RPMI8226 (cell line): ENCODE measurements around the gene LUC7L2.
"Not testable (repeated sequence)": the region's sequence is repeated elsewhere in the genome, so short reads cannot be mapped to it uniquely, and the experiment has no call there.

Experiments used
- DNase-seq: peaks from one replicate; pipeline ENCODE4 v3.0.0-alpha.2; 2015

The LUC7L2 gene, protein sequence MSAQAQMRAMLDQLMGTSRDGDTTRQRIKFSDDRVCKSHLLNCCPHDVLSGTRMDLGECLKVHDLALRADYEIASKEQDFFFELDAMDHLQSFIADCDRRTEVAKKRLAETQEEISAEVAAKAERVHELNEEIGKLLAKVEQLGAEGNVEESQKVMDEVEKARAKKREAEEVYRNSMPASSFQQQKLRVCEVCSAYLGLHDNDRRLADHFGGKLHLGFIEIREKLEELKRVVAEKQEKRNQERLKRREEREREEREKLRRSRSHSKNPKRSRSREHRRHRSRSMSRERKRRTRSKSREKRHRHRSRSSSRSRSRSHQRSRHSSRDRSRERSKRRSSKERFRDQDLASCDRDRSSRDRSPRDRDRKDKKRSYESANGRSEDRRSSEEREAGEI

GRCh38 chr7:139359366-139360209, at the start of gene LUC7L2:
LUC7L2 (plus strand) TSS chr7:139359894; CDS start chr7:139360262, 368 bp downstream.
- peak; percentile 100 for DNase-seq

GRCh38 chr7:139317939-139318505, 41.7 kb upstream of the LUC7L2 start:
- no peak for DNase-seq

GRCh38 chr7:139321071-139321745, 38.5 kb upstream of the LUC7L2 start:
- DNase-seq = peak; percentile 25

- DNase-seq = not testable (repeated sequence)
These were observed 35.0 kb upstream of the LUC7L2 start for GRCh38 chr7:139324709-139325108.

- no peak for DNase-seq
These were observed 31.3 kb upstream of the LUC7L2 start for GRCh38 chr7:139328375-139328774.

- no peak for DNase-seq
These were observed 30.6 kb upstream of the LUC7L2 start for GRCh38 chr7:139329119-139329518.

- DNase-seq = no peak
These were observed 29.2 kb upstream of the LUC7L2 start for GRCh38 chr7:139330333-139331030.

GRCh38 chr7:139332697-139333359, 26.9 kb upstream of the LUC7L2 start:
- no peak for DNase-seq

DNA sequence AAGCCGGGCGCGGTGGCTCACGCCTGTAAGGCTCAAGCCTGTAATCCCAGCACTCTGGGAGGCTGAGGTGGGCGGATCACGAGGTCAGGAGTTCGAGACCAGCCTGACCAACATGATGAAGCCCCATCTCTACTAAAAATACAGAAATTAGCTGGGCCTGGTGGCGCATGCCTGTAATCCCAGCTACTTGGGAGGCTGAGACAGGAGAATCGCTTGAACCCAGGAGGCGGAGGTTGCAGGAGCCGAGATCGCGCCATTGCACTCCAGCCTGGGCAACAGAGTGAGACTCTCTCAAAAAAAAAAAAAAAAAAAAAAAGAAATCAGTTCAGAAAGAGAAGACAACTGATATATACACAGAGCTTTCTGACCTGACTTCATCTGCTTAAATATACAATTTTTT, 26.3 kb upstream of the LUC7L2 start:
- not testable (repeated sequence) for DNase-seq

GRCh38 chr7:139334399-139335150, 25.1 kb upstream of the LUC7L2 start:
- DNase-seq = no peak

GRCh38 chr7:139339025-139339424, 20.7 kb upstream of the LUC7L2 start:
- no peak for DNase-seq

DNA sequence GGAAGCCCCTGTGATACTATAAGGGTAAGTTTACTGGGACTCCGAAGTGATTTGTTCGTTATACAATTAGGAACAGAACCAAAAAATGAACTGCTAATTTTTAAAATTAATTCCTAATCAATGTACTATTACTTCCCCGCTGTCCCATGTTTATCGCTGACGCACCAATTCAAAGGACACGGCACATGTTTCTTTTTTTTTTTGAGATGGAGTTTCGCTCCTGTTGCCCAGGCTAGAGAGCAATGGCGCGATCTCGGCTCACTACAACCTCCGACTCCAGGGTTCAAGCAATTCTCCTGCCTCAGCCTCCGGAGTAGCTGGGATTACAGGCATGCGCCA, 20.0 kb upstream of the LUC7L2 start:
- no peak for DNase-seq

DNA sequence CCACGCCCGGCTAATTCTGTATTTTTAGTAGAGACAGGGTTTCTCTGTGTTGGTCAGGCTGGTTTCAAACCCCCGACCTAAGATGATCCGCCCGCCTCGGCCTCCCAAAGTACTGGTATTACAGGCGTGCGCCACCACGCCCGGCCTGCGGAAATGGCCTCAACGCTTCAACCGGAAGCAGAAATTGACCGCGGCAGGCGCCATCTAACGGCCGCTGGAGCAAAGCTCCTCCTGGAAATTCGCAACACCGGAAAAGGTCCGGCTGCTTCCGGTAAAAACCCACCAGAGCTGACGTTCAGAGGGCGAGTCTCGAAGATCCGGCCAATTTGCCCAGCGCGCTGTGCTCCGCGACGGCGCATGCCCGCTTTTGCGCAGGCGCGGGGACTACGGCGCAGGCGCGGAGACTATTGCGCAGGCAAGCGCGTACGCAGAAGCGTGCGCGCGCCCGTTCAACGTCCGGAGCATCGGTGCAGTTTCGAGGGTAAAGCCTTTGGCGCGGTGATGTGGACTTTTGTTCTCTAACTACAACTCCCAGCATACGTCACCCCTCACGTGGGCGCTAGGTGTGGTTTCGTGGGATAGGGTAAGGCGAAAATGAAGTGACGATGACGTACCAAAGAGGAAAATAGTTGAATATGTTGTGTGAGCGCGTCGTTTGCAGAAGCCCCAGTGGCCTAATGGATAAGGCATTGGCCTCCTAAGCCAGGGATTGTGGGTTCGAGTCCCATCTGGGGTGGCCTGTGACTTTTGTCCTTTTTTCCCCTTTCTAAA, 19.5 kb upstream of the LUC7L2 start:
- peak; percentile 100 for DNase-seq

- DNase-seq = no peak
These were observed 19.0 kb upstream of the LUC7L2 start for GRCh38 chr7:139340808-139341057.

DNA sequence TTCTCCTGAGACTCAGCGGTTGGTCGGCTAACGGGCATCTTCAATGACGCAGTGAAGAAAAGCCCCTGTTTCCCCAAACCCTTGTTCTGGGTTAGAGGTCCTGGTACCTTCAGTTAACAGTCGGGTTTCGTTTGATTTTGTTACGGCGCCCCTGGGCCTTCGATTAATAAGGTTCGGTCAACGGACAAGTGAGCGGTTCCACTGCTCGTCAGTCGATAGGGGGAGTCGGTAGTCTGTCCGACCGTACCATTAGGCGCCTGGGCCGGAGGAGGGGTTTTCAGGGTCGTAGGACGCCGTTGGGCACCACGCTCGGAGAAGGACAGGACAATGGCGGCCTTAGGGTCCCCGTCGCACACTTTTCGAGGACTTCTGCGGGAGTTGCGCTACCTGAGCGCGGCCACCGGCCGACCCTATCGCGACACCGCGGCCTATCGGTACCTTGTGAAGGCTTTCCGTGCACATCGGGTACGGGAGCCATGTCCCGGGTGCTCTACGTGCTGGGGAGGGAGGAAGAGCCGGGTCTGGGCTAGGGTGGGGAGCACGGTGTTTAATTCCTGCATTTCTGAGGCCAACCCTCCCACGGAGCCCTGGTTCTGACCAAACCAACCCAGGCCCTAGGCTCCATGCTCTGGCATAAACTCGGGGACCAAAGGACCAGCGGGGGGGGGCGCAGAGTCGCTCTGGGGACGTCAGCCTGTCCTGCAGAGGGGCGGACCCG, 18.5 kb upstream of the LUC7L2 start, which contains the start of gene FMC1:
Gene FMC1 (plus strand): TSS at position 280 of the 718 bp plus-strand sequence. CDS start 48 bp downstream, at position 328.
- DNase-seq = peak; percentile 95

- DNase-seq = no peak
These were observed 17.9 kb upstream of the LUC7L2 start for GRCh38 chr7:139341776-139342226.

- DNase-seq = no peak
These were observed 14.7 kb upstream of the LUC7L2 start for GRCh38 chr7:139345042-139345441.

DNA sequence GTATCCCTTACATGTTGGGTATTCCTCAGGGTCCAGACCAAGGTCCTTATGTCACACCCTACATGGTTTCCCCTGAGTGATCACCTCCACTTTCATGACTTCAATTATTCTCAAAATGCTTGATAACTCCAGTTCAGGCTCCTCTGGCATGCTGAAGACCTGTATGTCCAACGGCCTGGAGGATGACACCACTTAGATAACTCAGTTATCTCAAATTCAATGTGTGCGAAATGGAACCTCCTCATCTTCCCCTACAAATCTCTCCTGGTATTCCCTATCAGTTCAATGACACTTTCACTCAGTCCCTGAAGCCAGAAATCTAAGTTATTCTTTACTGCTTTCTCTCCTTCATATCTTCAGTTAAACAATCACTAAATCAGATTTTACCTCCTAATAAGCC, 8.7 kb upstream of the LUC7L2 start:
- DNase-seq = no peak

DNA sequence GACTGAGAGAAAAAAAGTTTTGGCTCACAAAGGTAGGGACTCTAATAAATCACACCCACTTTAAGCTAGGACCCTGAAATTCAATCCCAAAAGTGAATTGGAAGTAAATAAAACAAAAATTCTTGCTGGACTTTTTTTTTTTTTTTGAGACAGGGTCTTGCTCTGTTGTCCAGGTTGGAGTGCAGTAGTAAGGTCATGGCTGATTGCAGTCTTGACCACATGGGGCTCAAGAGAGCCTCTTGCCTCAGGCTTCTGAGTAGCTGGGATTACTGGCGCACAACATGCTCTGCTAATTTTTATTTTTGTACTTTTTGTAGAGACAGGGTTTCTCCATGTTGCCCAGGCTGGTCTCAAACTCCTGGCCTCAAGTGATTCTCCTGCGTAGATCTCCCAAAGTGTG, 5.0 kb upstream of the LUC7L2 start:
- no peak for DNase-seq

DNA sequence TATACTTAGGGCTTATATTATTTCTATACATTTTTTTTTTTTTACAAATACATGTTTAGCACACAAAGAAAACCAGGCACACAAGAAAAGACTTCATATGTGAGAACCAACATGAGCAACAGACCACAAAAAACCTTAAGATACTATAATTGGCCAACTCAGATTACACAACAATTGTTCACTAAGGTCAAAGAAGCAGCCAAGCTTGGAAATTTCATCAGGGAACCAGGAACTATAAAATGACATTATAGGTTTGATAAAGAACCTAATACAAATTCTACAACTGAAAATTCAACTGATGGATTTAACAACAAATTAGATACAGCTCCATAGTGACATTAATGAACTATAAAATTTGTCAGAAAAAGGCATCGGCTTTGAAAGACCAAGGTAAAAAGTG, 4.4 kb upstream of the LUC7L2 start:
- DNase-seq = no peak
